Measurements from ENCODE around the gene LNP1. TPM values are rescaled to one million over a fixed set of nuclear protein-coding genes. Genes with fewer than 3 reads are reported as not detected.

Gene LNP1
- total RNA-seq, 2 experiments from 2014 or later = 8.9 to 12.7 TPM

- H4K20me1 ChIP-seq (ENCODE audit: insufficient read depth, low read length) = no peaks in the 10 kb centered on the region
- no TSS peak for BruUV-seq (replicated peaks)
Observed at GRCh38 chr3:100389025-100389424, 12.3 kb upstream of the LNP1 start.

GRCh38 chr3:100395679-100396431, 5.5 kb upstream of the LNP1 start:
- CTCF ChIA-PET (ENCODE audit: unreplicated experiment) = no interaction called here
- Histone ChIP-seq H3K4me2 (ENCODE audit: low read length) (peak overlapping the region; percentile 25; the same call in 1 of the 2 replicates), H3K4me1 (ENCODE audit: insufficient read depth, low read length, poor library complexity, severe bottlenecking) (peaks cover 21% of the 10 kb centered on the region), H3K36me3 (ENCODE audit: insufficient read depth, low read length) (peaks cover 73% of the 10 kb centered on the region), H2AFZ (ENCODE audit: low read length) (no peak overlapping the region), H3K79me2 (ENCODE audit: insufficient read depth, low read depth, low read length) (peaks cover 100% of the 10 kb centered on the region), H3K9me2 (ENCODE audit: insufficient read depth, low read length) (no peaks in the 10 kb centered on the region), H3K9me3 (ENCODE audit: low read length) (no peaks in the 10 kb centered on the region), H4K20me1 (ENCODE audit: insufficient read depth, low read length) (peaks cover 13% of the 10 kb centered on the region), H3K4me3 (ENCODE audit: low read depth, low read length, poor library complexity, severe bottlenecking) (no peak overlapping the region), H3K27ac (ENCODE audit: low read depth, low read length, poor library complexity, severe bottlenecking) (no peak overlapping the region)
- peak; percentile 10 for DNase-seq (ENCODE audit: low spot score)
- no TSS peak for BruUV-seq (replicated peaks)
- intact Hi-C loops (cut with micrococcal nuclease; ENCODE audit: unreplicated experiment) = no loop called here
- POLR2A ChIA-PET = interaction anchor here (1.4 kb wide), 1 partner anchor 11 kb away, joined by 3 read pairs; no protein-coding TSS in a partner anchor
- TF ChIP-seq EZH2phosphoT487 (IDR thresholded peaks at IDR 0.05; ENCODE audit: borderline replicate concordance, low read depth, low read length) (no peak), CTCF (conservative IDR thresholded peaks at IDR 0.05; ENCODE audit: low read length) (no peak)

More at GRCh38 chr3:100389025-100389424, 12.3 kb upstream of the LNP1 start:
- Histone ChIP-seq H3K79me2 (ENCODE audit: insufficient read depth, low read depth, low read length) (peaks cover 74% of the 10 kb centered on the region), H3K27ac (ENCODE audit: low read depth, low read length, poor library complexity, severe bottlenecking) (no peak overlapping the region), H3K4me2 (ENCODE audit: low read length) (no peak overlapping the region), H3K4me1 (ENCODE audit: insufficient read depth, low read length, poor library complexity, severe bottlenecking) (no peaks in the 10 kb centered on the region), H3K36me3 (ENCODE audit: insufficient read depth, low read length) (peaks cover 97% of the 10 kb centered on the region), H3K9me3 (ENCODE audit: low read length) (peaks cover 25% of the 10 kb centered on the region; the same call in 1 of the 2 replicates), H3K4me3 (ENCODE audit: low read depth, low read length, poor library complexity, severe bottlenecking) (no peak overlapping the region), H2AFZ (ENCODE audit: low read length) (no peak overlapping the region), H3K9me2 (ENCODE audit: insufficient read depth, low read length) (no peaks in the 10 kb centered on the region)
- intact Hi-C loops (cut with micrococcal nuclease; ENCODE audit: unreplicated experiment) = loop anchor here (5.0 kb wide), 1 partner anchor 47 kb away; no protein-coding TSS in a partner anchor
- ChIA-PET CTCF (ENCODE audit: unreplicated experiment) (no interaction called here), POLR2A (interaction anchor here (0.7 kb wide), 2 partner anchors 11 to 1175 kb away, joined by 3 to 4 read pairs; no protein-coding TSS in a partner anchor)
- DNase-seq (ENCODE audit: low spot score) = peak; percentile 2
- TF ChIP-seq CTCF (conservative IDR thresholded peaks at IDR 0.05; ENCODE audit: low read length) (no peak), EZH2phosphoT487 (IDR thresholded peaks at IDR 0.05; ENCODE audit: borderline replicate concordance, low read depth, low read length) (no peak)

- Histone ChIP-seq H3K9me2 (ENCODE audit: insufficient read depth, low read length) (no peaks in the 10 kb centered on the region), H3K9me3 (ENCODE audit: low read length) (no peaks in the 10 kb centered on the region), H3K4me1 (ENCODE audit: insufficient read depth, low read length, poor library complexity, severe bottlenecking) (peaks cover 21% of the 10 kb centered on the region), H3K4me3 (ENCODE audit: low read depth, low read length, poor library complexity, severe bottlenecking) (no peak overlapping the region), H2AFZ (ENCODE audit: low read length) (no peak overlapping the region), H3K27ac (ENCODE audit: low read depth, low read length, poor library complexity, severe bottlenecking) (no peak overlapping the region), H4K20me1 (ENCODE audit: insufficient read depth, low read length) (peaks cover 13% of the 10 kb centered on the region), H3K79me2 (ENCODE audit: insufficient read depth, low read depth, low read length) (peaks cover 93% of the 10 kb centered on the region), H3K4me2 (ENCODE audit: low read length) (peak overlapping the region; percentile 11; the same call in 1 of the 2 replicates), H3K36me3 (ENCODE audit: insufficient read depth, low read length) (peaks cover 62% of the 10 kb centered on the region)
- no peak for DNase-seq (ENCODE audit: low spot score)
- no peak for TF ChIP-seq EZH2phosphoT487 (IDR thresholded peaks at IDR 0.05; ENCODE audit: borderline replicate concordance, low read depth, low read length)
- TF ChIP-seq CTCF (conservative IDR thresholded peaks at IDR 0.05; ENCODE audit: low read length) = no peak
- CTCF ChIA-PET (ENCODE audit: unreplicated experiment) = no interaction called here
- intact Hi-C loops (cut with micrococcal nuclease; ENCODE audit: unreplicated experiment) = no loop called here
- TSS peak; percentile 7 for BruUV-seq (replicated peaks)
- POLR2A ChIA-PET = interaction anchor here (1.1 kb wide), 1 partner anchor 14 kb away, joined by 4 read pairs; no protein-coding TSS in a partner anchor
Observed at GRCh38 chr3:100396967-100397366, 4.4 kb upstream of the LNP1 start.

Measured in OCI-LY7 (cell line).